Right atrium auricular region (tissue), 2 donors: Measurements from ENCODE around the gene HOXD12. TPM values are rescaled to one million over a fixed set of nuclear protein-coding genes. Genes with fewer than 3 reads are reported as not detected.

Experiments used
- DNase-seq: peaks from one replicate; pipeline ENCODE4 v3.0.0-alpha.2; 2019; ENCODE audit warnings: low spot score
- H3K27ac ChIP-seq, 2 donors: fragments of 200-600 bp; sonication (generic); 1 replicate in 1 of 2; 2 replicates in 1 of 2; pipeline ENCODE4 v1.5.1; 2016 to 2019
- H3K27me3 ChIP-seq, 2 donors: fragments of 200-600 bp; sonication (generic); one replicate each; pipeline versions ENCODE4 v1.5.1 to v1.6.0; 2017 to 2019
- H3K36me3 ChIP-seq: fragments of 200-600 bp; sonication (generic); one replicate; pipeline ENCODE4 v1.5.1; 2016
- H3K4me1 ChIP-seq, 2 donors: fragments of 200-600 bp; sonication (generic); one replicate each; pipeline versions ENCODE4 v1.5.1 to v1.6.0; 2017 to 2019
- H3K4me3 ChIP-seq, 2 donors: fragments of 200-600 bp; sonication (generic); 1 replicate in 1 of 2; 2 replicates in 1 of 2; pipeline ENCODE4 v1.5.1; 2017 to 2019; ENCODE audit warnings: mild to moderate bottlenecking in 1 of 2, moderate library complexity in 1 of 2
- H3K9me3 ChIP-seq, 2 donors: fragments of 200-600 bp; sonication (generic); one replicate each; pipeline ENCODE4 v1.5.1; 2019
- total RNA-seq, 2 donors: library from RNA; depleted of rRNA; stranded (reverse); fragments of >200 nt; gene quantifications; one replicate each; pipeline ENCODE4 v1.1.0, GENCODE V29; 2016
- TF ChIP-seq, protein P1 (sequence below), 2 donors: fragments of 200-600 bp; sonication (generic); IDR thresholded peaks; one replicate each; pipeline ENCODE4 v1.5.1; 2019; ENCODE audit warnings: antibody characterized with exemption in 2 of 2

HOXD12 gene, protein sequence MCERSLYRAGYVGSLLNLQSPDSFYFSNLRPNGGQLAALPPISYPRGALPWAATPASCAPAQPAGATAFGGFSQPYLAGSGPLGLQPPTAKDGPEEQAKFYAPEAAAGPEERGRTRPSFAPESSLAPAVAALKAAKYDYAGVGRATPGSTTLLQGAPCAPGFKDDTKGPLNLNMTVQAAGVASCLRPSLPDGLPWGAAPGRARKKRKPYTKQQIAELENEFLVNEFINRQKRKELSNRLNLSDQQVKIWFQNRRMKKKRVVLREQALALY
- total RNA-seq: not detected

DNA sequence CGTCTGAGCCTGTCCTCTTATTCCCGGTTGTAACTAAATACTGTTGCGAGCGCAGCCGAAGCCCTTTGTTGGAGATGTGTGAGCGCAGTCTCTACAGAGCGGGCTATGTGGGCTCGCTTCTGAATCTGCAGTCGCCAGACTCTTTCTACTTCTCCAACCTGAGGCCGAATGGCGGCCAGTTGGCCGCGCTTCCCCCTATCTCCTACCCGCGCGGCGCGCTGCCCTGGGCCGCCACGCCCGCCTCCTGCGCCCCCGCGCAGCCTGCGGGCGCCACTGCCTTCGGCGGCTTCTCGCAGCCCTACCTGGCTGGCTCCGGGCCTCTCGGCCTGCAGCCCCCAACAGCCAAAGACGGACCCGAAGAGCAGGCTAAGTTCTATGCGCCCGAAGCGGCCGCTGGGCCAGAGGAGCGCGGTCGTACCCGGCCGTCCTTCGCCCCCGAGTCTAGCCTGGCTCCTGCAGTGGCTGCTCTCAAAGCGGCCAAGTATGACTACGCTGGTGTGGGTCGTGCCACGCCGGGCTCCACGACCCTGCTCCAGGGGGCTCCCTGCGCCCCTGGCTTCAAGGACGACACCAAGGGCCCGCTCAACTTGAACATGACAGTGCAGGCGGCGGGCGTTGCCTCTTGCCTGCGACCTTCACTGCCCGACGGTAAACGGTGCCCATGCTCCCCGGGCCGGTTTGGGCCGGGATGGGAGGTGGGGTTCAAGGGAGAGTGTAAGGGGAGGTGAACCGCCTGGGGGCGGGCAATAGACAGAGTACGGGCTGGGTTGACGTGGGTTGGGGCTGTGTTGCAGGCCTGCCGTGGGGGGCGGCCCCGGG, at the start of gene HOXD12:
Gene HOXD12 (plus strand): TSS at position 68 of the 819 bp plus-strand sequence. CDS start 7 bp downstream, at position 75.
- H3K9me3 ChIP-seq: no peaks in the 10 kb centered on the region
- peaks cover 72 to 92% of the 10 kb centered on the region in 2 donors for H3K27me3 ChIP-seq
- TF ChIP-seq, protein P1, sequence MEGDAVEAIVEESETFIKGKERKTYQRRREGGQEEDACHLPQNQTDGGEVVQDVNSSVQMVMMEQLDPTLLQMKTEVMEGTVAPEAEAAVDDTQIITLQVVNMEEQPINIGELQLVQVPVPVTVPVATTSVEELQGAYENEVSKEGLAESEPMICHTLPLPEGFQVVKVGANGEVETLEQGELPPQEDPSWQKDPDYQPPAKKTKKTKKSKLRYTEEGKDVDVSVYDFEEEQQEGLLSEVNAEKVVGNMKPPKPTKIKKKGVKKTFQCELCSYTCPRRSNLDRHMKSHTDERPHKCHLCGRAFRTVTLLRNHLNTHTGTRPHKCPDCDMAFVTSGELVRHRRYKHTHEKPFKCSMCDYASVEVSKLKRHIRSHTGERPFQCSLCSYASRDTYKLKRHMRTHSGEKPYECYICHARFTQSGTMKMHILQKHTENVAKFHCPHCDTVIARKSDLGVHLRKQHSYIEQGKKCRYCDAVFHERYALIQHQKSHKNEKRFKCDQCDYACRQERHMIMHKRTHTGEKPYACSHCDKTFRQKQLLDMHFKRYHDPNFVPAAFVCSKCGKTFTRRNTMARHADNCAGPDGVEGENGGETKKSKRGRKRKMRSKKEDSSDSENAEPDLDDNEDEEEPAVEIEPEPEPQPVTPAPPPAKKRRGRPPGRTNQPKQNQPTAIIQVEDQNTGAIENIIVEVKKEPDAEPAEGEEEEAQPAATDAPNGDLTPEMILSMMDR (IDR thresholded peaks at IDR 0.05): no peak
- H3K4me3 ChIP-seq: no peak within 1 kb of the TSS
- H3K36me3 ChIP-seq: no peaks in the 10 kb centered on the region
- no peak for DNase-seq
- peaks cover 0 to 44% of the 10 kb centered on the region in 2 donors for H3K4me1 ChIP-seq
- H3K27ac ChIP-seq: no peak within 1 kb of the TSS

DNA sequence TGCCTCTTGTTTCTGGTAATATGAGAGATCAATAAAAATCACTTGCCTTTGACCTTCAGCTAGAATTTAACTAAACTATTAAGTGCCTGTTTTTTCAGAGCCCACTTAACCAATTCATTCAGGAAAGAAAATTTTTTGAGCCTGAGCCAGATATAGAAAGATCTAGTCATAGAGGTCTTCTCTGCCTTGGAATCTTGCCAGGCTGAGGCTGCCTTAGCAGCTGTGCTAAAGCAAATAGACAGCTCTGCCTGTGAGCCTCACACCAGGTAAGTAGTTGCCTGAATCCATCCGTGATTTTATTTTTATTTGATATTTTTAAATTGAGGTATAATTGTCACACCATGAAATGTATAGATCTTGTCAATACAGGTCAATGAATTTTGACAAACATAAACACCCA, 43.2 kb upstream of the HOXD12 start:
- Histone ChIP-seq H3K4me3 (no peak overlapping the region), H3K27ac (no peak overlapping the region), H3K36me3 (no peaks in the 10 kb centered on the region), H3K4me1 (no peaks in the 10 kb centered on the region), H3K9me3 (no peaks in the 10 kb centered on the region), H3K27me3 (no peaks in the 10 kb centered on the region)
- DNase-seq: no peak
- TF ChIP-seq, protein P1 (IDR thresholded peaks at IDR 0.05): no peak

DNA sequence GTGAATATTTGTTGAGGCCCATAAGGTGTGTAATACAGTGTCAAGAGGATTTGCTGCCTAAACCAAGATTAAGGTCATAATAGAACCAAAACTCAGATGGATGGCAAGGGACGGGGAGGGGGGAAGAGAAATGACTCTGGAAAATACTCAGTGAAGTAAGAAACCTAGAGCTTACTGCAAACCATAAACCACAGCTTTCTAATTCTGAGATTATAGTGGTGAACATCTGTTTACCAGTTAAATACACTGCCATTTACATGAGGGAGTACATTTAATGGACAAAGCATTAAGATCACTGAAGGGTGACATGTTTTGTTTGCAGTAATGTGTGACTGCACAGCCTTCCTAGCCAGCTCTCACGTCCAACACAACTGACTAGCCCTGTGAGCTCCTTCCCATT, 35.6 kb upstream of the HOXD12 start:
- Histone ChIP-seq H3K4me1 (peaks cover 0 to 20% of the 10 kb centered on the region in 2 donors), H3K9me3 (no peaks in the 10 kb centered on the region), H3K4me3 (no peak overlapping the region), H3K27ac (no peak overlapping the region), H3K36me3 (no peaks in the 10 kb centered on the region), H3K27me3 (peaks cover 2 to 17% of the 10 kb centered on the region in 2 donors)
- TF ChIP-seq, protein P1 (IDR thresholded peaks at IDR 0.05): no peak
- DNase-seq: no peak

DNA sequence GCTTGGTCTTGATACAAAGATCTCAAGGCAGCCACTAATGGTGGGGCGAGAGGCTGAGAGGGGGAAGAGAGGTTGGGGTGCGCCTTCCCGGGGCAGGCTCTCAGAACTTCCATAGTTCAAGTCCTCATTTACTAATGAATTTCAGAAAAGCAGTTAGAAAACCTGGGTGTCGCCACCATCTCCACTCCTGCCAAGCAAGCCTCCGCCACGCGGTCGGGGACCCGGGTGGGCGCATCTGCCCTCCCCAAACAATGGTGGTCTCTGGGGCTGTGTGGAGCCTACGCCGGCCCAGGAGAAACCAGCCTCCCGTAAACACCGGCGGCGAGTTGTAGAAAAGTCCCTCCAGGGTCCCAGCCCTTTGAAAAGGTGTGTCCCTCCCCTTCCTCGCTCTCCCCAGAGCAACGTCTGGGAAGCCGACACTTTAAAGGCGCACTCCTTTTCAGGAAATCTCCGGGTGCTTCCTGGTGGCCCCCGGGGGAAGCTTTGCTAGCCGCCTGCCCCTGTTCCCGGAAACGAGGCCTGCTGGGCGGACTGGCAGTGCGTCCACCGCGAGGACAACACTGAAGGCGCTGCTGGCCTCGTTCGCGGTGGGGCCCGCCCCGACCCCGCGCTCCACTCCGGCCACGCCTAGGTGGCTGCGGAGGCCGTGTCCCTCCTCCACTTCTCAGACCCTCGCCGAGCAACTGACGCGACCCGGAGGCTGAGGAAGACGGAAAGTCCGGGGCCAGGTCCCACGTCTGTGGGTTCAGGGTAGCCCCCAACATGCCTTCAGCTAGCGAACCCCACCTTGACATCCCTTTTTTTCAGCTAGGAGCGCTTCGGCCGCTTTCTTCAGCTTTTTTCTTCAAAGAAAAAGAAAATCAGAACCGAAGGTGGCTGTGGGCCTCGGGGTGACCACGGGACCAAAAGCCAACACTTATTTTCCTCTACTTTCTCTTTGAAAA, 32.7 kb upstream of the HOXD12 start:
- peak overlapping the region in 1 of 2 donors; percentile 29 for H3K4me3 ChIP-seq
- H3K27me3 ChIP-seq: peaks cover 3 to 21% of the 10 kb centered on the region in 2 donors
- H3K4me1 ChIP-seq: peaks cover 0 to 20% of the 10 kb centered on the region in 2 donors
- H3K27ac ChIP-seq: no peak overlapping the region
- no peak for DNase-seq
- TF ChIP-seq, protein P1 (IDR thresholded peaks at IDR 0.05): no peak
- H3K9me3 ChIP-seq: no peaks in the 10 kb centered on the region
- H3K36me3 ChIP-seq: no peaks in the 10 kb centered on the region

DNA sequence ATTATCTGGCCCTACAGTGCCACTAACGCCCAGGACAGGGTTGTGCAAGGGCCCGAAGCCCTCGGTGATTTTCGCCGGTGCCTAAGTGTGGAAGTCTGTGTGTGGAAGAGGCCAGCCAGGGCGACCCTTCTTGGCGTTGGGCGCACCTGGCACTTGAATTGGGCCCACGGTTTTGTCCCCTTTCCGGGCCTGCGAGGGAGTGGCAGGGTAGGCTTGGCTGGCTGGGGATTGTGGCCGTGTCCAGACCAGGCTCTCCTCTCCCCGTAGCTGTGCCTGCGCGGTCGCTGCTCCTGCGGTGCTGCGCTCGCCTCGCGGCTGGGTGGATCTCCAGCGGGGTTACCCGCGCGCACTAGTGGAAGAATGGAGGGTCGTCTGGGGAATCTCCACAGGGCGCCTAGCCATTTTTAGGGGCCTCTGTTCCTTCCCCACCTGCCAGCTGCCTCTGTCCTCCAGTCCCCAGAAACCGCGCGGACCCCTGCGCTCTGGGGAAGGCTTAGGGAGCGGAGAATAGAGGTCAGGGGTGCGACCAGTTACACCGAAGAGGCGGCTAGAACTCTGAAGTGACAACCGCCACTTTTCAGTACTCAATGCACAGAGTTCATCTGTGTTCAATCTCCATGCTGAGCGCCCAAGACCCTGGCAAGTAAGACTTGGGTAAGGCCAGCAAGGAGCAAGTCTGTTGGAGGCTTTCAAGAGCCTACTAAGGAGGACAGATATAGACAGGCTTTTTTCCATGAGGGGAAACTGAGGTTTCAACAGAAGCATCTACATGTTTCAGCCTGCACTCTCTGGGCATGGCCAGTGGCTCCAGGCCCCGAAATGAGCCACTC, 31.8 kb upstream of the HOXD12 start:
- peaks cover 12 to 30% of the 10 kb centered on the region in 2 donors for H3K27me3 ChIP-seq
- peak overlapping the region in 1 of 2 donors; percentile 29 for H3K4me3 ChIP-seq
- TF ChIP-seq, protein P1 (IDR thresholded peaks at IDR 0.05): no peak
- H3K4me1 ChIP-seq: peaks cover 0 to 20% of the 10 kb centered on the region in 2 donors
- DNase-seq: no peak
- no peaks in the 10 kb centered on the region for H3K36me3 ChIP-seq
- no peaks in the 10 kb centered on the region for H3K9me3 ChIP-seq
- no peak overlapping the region for H3K27ac ChIP-seq
